GM12801 (cell line): ENCODE data around the gene VSNL1.

ENCODE experiments used
- TF ChIP-seq, protein P1 (sequence below): IDR thresholded peaks from one replicate; pipeline ENCODE4 v1.5.1; 2011; ENCODE audit warnings: control low read depth; ENCODE audit not compliant: insufficient read length; ENCODE audit errors: extremely low read depth

The VSNL1 gene

DNA sequence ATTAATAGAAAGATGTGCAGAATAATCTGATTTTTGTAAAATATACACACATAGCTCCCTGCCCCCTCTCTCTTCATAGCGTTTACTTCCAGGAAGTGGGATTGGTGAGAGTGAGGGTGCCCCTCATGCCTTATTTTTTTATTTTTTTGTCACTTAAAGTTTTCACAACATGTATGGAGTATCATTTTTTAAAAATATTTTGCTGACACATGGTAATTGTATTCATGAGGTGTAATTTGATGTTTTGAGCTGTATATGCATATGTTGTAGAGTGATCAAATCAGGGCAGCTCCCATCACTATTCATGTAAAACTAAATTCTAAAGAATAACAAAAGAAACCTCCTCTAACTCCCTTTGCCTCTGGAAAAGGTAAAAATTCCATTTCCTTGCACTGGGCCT, 74.7 kb downstream of the VSNL1 start:
- TF ChIP-seq, protein P1, sequence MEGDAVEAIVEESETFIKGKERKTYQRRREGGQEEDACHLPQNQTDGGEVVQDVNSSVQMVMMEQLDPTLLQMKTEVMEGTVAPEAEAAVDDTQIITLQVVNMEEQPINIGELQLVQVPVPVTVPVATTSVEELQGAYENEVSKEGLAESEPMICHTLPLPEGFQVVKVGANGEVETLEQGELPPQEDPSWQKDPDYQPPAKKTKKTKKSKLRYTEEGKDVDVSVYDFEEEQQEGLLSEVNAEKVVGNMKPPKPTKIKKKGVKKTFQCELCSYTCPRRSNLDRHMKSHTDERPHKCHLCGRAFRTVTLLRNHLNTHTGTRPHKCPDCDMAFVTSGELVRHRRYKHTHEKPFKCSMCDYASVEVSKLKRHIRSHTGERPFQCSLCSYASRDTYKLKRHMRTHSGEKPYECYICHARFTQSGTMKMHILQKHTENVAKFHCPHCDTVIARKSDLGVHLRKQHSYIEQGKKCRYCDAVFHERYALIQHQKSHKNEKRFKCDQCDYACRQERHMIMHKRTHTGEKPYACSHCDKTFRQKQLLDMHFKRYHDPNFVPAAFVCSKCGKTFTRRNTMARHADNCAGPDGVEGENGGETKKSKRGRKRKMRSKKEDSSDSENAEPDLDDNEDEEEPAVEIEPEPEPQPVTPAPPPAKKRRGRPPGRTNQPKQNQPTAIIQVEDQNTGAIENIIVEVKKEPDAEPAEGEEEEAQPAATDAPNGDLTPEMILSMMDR, result no peak

DNA sequence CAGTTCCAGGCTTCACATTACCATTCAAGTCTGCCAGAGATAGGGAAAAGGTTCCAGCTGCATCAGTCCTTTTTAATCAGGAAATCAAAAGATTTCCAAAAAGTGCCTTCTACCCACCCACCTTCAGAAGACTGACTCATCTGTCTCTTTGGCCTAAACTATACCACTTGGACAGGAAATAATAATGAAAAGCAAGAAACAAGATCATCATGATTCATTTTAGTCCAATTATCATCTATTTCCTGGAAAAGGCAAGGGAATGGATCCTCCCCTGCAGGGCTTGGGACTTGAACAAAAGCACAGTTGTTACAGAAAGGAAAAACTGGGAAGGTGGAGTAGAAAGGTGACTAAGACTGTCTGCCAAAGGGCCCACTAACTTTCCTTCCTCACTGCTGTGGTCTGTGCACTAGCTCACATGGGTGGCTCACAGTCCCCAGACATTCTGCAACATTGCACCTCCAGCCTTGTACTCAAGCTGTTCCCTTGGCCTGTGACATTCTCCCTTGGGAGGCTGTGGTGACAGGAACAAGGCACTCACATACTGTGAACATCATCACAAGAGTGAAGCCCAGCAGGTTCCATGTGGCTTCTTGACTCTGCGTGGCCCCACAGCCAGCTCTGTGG, 75.3 kb downstream of the VSNL1 start:
- TF ChIP-seq, protein P1, result no peak

DNA sequence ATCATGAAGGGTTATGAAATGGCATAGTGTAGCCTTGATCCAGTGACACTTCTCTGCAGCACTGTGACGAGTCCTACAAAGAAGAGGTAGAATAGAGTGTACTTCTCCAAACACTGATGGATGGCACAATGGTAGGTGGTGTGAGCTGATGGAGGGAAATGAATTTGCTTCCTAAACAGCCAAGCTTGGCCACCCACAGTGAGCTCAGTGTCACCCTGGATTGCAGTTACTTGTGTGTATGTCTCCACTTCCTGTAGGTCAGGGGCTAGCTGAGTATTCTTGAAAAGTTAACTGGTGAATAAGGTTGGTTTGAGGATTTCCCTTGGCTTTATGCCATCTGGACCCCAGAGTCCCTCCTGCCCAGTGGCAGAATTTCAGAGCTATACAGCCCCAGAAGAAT, 75.9 kb downstream of the VSNL1 start:
- TF ChIP-seq, protein P1, result no peak

DNA sequence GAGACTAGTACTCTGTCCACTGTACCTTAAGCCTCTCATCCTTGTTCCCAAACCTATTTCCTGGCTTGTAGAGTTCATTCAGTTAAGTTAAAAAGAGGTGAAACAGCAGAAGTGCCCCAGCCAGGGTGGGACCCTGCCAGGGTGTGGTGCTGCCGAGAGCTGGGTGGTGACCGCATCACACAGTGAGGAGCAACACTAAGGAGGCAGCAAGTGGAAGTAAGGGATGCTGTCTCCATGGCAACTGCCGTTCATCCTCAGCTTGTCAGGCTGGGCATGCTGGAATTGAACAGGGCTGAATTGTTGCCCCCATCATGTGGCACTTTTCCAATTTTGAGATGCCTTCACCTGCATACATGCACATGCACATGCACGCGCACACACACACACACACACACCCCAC, 77.0 kb downstream of the VSNL1 start:
- TF ChIP-seq, protein P1, result no peak

DNA sequence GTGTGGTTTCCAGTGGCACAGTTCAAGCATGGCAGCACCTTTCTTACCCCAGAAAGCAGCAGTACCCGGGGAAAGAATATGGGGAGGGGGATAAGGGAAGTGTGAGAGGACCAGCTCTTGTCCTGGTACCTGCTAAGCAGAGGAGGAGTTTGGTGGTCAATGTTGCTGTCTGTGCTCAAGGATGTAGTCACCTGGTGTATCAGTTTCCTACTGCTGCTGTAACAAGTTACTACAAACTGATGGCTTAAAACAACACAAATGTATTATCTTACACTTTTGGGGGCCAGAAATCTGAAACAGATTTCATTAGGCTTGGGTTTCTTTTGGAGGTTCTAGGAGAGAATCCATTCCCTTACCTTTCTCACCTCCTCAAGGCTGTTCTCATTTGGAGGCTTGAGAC, 77.5 kb downstream of the VSNL1 start:
- TF ChIP-seq, protein P1, result no peak

DNA sequence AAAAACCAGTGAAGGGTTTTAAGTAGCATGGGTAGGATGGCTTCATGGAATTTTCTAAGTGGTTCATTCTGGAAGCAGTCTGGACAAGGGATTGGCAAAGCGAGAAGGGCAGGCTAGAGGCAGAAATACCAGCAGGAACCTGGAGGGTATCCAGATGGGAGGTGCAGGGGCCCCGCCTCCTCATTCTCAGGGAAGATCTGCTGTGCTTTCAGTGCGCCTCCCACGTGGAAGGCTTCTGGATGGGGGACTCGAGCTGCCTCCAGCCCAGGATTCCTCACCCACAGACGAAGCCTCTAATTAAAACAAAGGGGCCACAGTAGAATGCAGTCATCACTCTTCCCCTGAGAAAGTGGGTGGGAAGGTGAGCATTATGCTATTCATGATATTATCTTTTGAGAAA, 79.8 kb downstream of the VSNL1 start:
- TF ChIP-seq, protein P1, result no peak

DNA sequence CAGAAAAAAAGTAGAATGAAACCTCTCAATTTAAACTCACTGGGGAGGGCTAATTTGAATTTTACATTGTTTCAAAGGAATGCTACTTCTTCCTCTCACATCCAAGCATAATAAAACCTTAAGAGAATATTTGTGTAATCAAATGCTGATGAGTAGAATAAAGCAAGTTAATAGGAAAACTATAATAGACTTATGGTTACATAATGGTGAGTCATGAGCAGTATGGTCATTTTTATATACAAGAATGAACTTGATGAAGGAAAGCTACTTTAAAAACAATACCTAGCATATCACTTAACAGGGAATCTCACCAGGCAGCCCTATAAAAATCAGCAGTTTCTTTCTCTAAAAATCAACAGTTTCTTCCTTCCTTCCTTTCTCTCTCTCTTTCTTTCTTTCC, 80.3 kb downstream of the VSNL1 start:
- TF ChIP-seq, protein P1, result no peak
